ENCODE measurements around the gene PLXNA2. TPM values are rescaled to one million over a fixed set of nuclear protein-coding genes. Genes with fewer than 3 reads are reported as not detected.

Gene PLXNA2
- total and polyA plus RNA-seq, 2 of the 8 experiments (the other 6 are each of a cell fraction or from before 2014, with no cell fraction given): 0.33 to 1.5 TPM

- H2BK120ac ChIP-seq (replicated peaks; ENCODE audit: low read depth, low read length): no peak overlapping the region
- no peaks in the 10 kb centered on the region for H3K36me3 ChIP-seq (ENCODE audit: control insufficient read depth in 2 of 4, insufficient read depth in 4 of 4, low read length in 3 of 4)
- no peak overlapping the region; the same call in 1 of the 2 replicates for H2BK20ac ChIP-seq (ENCODE audit: low read length)
- H2AFZ ChIP-seq (ENCODE audit: low read length): no peak overlapping the region
- peaks cover 8 to 28% (median 23%) of the 10 kb centered on the region in 4 experiments for H3K4me1 ChIP-seq (replicated peaks in 1 of 4; ENCODE audit: control insufficient read depth in 3 of 4, insufficient read depth in 4 of 4, low read length in 3 of 4)
- no peak overlapping the region; the same call in 1 of the 2 replicates for H2AK5ac ChIP-seq (ENCODE audit: low read depth, low read length)
- no peak overlapping the region for H3K18ac ChIP-seq (ENCODE audit: extremely low read depth, low read length)
- no peak overlapping the region for H4K8ac ChIP-seq (ENCODE audit: extremely low read depth, insufficient read depth, low read length)
- H2BK5ac ChIP-seq (ENCODE audit: low read depth, low read length): no peak overlapping the region
- H3K79me1 ChIP-seq (ENCODE audit: low read depth, low read length): no peaks in the 10 kb centered on the region; the same call in 1 of the 2 replicates
- no peak overlapping the region for H3K56ac ChIP-seq (replicated peaks; ENCODE audit: insufficient read length, low read depth, low read length)
- ChIA-PET CTCF (ENCODE audit: partially characterized antibody) (interaction anchor here (0.6 to 6.4 kb wide), 13 partner anchors 9 to 165 kb away, joined by 3 to 29 read pairs (median 5); no protein-coding TSS in a partner anchor), POLR2A (ENCODE audit: partially characterized antibody) (interaction anchor here (0.8 kb wide), 1 partner anchor 12 kb away, joined by 3 read pairs; no protein-coding TSS in a partner anchor)
- H3K23me2 ChIP-seq (ENCODE audit: low read depth, low read length): no peaks in the 10 kb centered on the region
- no peak for FAIRE-seq
- H3K79me2 ChIP-seq (ENCODE audit: control insufficient read depth in 1 of 2, insufficient read depth in 2 of 2, low read length in 2 of 2): no peaks in the 10 kb centered on the region
- H3K9me3 ChIP-seq (ENCODE audit: insufficient read depth in 2 of 2, low read depth in 1 of 2, low read length in 1 of 2): no peaks in the 10 kb centered on the region
- no peak overlapping the region for H3K4ac ChIP-seq (replicated peaks; ENCODE audit: insufficient read length, low read depth, low read length)
- H2BK12ac ChIP-seq (ENCODE audit: low read depth, low read length): no peak overlapping the region
- no peak overlapping the region for H3K23ac ChIP-seq (ENCODE audit: insufficient read length)
- H3K4me3 ChIP-seq (ENCODE audit: extremely low read depth in 1 of 4, insufficient read depth in 2 of 4, low read depth in 3 of 4, low read length in 4 of 4): no peak overlapping the region
- no peak overlapping the region for H3K4me2 ChIP-seq (ENCODE audit: insufficient read depth in 1 of 2, low read depth in 2 of 2, low read length in 2 of 2)
- no peak for TF ChIP-seq SIRT6 (IDR thresholded peaks at IDR 0.05; ENCODE audit: low read length)
- no peak for TF ChIP-seq MAX (IDR thresholded peaks at IDR 0.05)
- no peak for TF ChIP-seq JUN (IDR thresholded peaks at IDR 0.05; ENCODE audit: low read depth, low read length)
- no peak for TF ChIP-seq SP2 (IDR thresholded peaks at IDR 0.05; ENCODE audit: low read length)
- TF ChIP-seq YY1 (IDR thresholded peaks at IDR 0.05; ENCODE audit: low read depth, low read length): no peak
- 0 out of 7 replicates have a peak, but pooled peaks cover 0 to 4% (median 0%) of the 10 kb centered on the region in 4 experiments for H3K27me3 ChIP-seq (replicated peaks in 1 of 4; ENCODE audit: control insufficient read depth in 3 of 4, extremely low read depth in 1 of 4, insufficient read depth in 3 of 4, low read length in 3 of 4)
- no peak overlapping the region for H2BK15ac ChIP-seq (ENCODE audit: low read length)
- DNase-seq (ENCODE audit: low read depth in 1 of 2, low spot score in 2 of 2): no peak
- 100% methylated on average over 1 of the region's 1 CpG; no CpG with 5 or more reads in 1 of the 2 experiments for WGBS, 2 experiments (ENCODE audit: extremely low coverage in 1 of 2, insufficient coverage in 1 of 2, insufficient read length in 1 of 2, insufficient replicate concordance in 2 of 2, low coverage in 1 of 2, low lambda C conversion rate in 2 of 2, missing lambda C conversion rate in 1 of 2)
- no peak overlapping the region for H4K5ac ChIP-seq (ENCODE audit: insufficient read length, low read depth, low read length)
- no peaks in the 10 kb centered on the region for H4K20me1 ChIP-seq (replicated peaks in 1 of 2; ENCODE audit: control insufficient read depth in 1 of 2, insufficient read depth in 2 of 2, low read length in 2 of 2)
- no peak overlapping the region for H3K27ac ChIP-seq (ENCODE audit: low read depth, low read length)
- no peak overlapping the region for H4K91ac ChIP-seq (replicated peaks; ENCODE audit: insufficient read length, low read length)
- no peak overlapping the region for H3K9ac ChIP-seq (replicated peaks in 1 of 4; ENCODE audit: extremely low read depth in 1 of 4, low read depth in 3 of 4, low read length in 3 of 4)
- no peak overlapping the region for H3K14ac ChIP-seq (ENCODE audit: insufficient read length)
Observed at GRCh38 chr1:208162903-208163302, 81.3 kb downstream of the PLXNA2 start.
